HL-60/S4 (cell line): ENCODE measurements around the gene NAV3.
"Not testable (repeated sequence)": the region's sequence is repeated elsewhere in the genome, so short reads cannot be mapped to it uniquely, and the experiment has no call there.

Experiments used
- in situ Hi-C: fragments of 300-500 bp; cut with MboI; formaldehyde crosslinking; loops from 2 replicates; pipeline ENCODE4 v1.14.3; 2022; ENCODE audit warnings: low sequenced_read_pairs

The NAV3 gene

DNA sequence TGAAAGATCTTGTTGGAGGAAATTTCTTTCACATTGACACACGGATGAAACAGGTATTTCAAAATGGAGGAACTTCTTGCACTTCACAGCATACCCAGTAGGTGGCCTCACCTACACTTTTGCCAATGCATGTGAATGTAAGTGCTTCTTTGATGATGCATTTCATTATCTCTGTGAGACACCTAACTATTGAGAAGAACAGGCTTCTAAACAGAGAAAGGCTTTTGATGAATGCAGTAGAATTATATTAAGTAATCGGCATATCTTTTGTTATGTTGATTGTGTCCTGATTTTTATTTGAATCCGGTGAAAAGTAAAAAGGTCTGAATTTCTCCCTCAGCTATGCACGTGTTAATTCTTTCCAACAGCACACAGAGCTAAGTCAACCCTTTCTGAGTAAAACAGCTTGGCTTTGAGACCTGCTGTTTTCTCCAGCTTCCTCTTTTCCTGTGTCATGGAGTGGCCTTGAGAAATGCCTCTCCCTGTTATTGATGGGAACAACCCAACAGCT lies 399.0 kb downstream of the NAV3 start:
- in situ Hi-C loops = no loop called here

DNA sequence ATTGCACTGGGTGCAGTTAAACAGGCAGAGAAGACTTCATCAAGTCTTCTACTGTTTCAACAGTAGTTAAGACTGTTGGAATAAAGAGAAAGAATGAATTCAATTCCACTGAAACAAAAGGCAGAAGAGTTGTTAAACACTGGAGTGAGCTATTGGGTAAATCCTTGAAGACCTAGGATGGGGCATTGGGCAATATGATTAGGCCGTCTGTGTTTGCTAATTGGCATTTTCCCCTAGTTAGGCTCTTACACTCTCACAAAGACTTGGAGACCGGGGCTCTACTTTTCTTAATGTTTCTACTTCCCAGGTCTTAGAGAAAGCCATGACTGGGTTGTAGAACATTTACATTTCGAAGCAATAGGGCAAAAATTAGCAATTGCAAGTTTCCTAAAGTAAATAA lies 402.1 kb downstream of the NAV3 start:
- in situ Hi-C loops = no loop called here

DNA sequence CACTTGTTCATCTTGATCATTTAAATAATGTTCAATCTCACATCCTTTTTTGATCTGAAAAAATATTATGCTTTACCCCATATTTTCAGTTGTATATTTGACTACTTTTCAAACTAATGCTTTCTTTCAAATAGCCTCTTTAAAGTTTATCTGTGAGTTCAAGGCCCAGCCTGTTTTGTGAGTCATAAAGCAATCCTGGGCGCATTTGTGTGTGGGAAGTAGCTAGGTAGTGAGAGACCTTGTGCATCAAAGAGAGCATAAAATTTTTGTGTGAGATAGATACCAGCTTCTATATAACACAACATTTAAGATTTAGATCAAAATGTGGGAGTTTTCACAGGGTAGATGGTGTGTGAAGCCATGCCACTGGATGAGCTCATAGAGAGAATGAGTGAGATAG lies 405.6 kb downstream of the NAV3 start:
- in situ Hi-C loops = no loop called here

DNA sequence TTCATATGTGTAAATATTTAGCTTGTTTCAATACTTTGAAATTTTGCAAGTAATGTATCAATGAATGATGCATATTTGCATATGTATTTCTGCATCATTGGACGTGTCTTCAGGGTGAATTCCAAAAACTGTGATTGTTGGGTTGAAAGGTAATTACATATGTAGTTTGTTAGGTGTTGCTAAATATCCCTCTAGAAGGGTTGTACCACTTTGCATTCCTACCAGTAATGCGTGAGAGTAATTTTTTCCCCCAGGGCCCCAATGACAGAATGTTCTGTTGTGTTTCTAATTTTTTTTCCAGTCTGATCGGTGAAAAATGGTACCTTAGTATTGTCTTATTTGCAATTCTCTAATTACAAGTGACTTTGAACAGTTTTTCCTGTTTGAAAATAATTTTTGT lies 408.9 kb downstream of the NAV3 start:
- in situ Hi-C loops = no loop called here

DNA sequence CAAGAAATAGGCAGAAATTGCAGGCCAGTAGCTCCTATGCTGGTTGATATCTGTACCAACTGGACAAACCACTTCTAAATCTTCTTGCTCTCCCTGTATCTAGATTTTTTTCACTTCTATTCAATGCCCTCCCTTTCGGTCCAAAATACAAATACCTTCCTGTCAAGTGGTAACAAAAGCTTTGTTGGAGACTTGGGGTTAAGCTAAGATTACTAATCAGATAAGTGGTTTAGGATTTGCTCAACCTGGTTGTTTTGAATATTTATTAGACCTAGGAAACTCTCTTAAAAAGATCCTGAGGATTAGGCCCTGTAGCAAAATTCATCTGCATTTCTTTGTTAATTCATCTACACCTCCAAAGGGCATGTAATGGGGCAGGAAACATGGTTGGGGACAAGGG lies 410.1 kb downstream of the NAV3 start:
- in situ Hi-C loops = no loop called here

DNA sequence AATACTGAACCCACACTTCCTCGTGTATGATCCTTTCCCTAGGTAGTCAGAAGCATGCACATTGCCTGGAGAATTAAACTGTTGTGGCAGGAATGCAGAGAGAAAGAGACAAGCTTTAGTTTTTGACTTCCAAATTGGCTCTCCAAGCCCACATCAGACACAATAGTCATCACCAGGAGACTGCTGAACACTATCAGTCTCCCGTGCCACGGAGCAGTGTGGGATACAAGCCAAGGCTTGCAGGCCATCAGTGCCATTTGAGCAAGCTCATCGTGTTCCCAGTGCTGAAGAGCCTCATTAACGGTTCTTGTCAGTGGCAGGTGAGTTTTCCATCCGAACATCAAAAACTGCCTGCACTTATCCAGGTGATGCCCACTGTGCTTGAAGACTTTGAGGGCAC lies 410.8 kb downstream of the NAV3 start:
- in situ Hi-C loops = no loop called here

DNA sequence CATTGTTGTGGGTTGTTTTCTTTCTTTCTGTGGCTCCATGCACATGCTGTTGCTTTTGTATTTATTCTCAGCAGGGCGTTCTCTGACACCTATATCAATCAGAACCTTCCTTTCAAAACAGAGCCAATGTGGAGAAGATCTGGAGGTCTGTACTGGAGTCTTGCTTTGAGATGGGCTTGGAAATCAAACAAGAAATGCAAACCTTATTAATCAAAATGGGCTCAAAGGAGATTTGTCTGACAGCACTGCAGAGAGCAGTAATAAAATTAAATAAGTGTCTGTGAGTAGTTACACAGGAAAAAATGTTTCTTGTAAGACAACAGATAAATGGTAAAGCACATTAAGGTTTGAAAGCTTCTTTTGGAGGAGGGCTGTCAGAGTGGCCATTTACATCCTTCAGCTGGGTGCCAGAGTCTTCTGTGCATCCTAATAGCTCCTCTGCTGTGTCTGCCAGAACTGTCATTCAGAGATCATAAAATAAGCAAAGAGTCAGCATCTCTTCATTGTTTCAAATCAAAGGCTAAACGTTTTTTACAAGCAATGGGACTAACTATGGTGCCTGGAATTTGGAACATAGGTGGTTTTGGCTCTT lies 414.3 kb downstream of the NAV3 start:
- in situ Hi-C loops = no loop called here

DNA sequence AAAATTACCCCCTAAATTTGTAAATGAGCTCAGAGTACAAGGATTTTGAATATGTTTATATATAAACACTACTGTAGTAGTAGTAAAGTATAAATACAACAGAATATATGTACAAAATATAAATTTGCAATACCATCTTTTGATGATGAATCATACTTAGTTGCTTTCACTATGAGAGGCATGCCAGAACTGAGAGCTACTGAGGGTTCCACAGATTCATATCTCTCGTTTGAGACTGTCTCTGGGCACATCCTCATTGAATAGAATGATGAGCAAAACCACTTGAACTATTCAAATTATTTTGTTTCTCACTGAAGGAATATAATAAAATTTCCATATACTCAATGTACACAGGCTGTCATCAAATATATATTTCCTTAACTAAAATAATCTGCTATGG lies 417.6 kb downstream of the NAV3 start:
- in situ Hi-C loops = no loop called here

DNA sequence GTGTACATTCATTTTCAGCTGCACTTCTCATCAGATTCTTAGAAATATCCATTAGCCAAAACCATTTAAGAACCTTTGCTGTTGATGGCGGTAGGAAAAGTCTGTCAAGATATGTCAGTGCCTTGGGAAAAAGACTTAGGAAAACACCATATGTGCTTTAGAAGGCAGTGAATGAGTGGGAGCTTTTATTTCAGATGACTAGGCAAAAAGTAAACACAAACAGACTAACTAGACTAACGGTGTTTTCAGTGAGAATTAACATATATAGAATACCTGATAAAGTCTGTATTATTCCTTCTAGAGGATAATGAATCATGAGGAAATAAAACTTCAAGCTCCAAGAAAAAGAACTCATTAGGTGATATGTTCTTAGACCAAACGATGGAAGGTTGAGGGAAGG lies 418.9 kb downstream of the NAV3 start:
- in situ Hi-C loops = no loop called here

DNA sequence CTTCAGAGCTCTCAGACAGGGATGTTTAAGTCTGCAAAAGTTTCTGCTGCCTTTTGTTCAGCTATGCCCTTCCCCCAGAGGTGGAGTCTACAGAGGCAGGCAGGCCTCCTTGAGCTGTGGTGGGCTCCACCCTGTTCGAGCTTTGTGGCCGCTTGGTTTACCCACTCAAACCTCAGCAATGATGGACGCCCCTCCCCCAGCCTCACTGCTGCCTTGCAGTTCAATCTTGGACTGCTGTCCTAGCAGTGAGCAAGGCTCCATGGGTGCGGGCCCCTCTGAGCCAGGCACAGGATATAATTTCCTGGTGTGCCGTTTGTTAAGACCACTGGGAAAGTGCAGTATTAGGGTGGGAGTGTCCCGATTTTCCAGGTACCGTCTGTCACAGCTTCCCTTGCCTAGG lies 427.0 kb downstream of the NAV3 start:
- in situ Hi-C loops = not testable (repeated sequence)

DNA sequence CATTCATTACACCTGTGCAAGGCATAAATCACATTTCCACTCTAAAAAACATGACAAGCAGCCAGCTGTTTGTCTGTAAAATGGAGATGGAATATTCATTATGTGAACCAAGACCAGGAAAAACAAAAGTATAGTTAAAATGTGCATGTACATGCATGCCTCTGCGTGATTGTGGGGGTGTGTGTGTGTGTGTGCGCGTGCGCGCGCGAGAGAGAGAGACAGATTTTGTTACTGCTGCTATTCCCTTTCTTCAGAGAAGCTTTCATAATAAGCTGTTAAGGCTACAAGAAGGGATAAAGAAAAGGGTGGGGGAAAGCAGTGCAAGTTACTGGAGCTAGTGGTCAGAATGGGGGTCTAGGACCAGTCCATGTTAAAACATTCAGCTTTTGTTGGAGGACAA lies 430.3 kb downstream of the NAV3 start:
- in situ Hi-C loops = no loop called here

DNA sequence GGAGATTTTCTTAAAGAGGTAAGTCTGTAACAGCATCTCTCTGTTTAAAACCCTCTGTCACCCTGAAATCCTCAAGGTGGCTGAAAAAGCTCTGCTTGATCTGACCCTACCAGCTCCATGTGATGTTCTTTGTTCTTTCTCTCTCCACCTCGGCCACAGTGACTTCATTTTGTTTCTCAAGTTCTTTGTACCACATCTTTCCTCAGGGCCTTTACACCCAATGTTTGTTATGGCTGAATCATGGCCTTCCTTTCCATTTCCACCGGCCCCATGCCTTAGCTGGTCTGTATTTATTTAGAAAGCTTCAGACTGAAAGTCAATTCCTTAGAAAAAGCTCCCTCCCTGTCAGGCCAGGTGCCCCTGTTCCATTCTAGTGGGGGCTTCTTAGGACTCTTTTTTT lies 431.2 kb downstream of the NAV3 start:
- in situ Hi-C loops = no loop called here
